ENCODE results near the gene RPS6KC1. TPM values are rescaled to one million over a fixed set of nuclear protein-coding genes. Genes with fewer than 3 reads are reported as not detected.

The RPS6KC1 gene
- total and polyA plus RNA-seq, 9 of the 15 experiments (the other 6 are each of a cell fraction or from before 2014, with no cell fraction given): 4.3 to 34.6 (median 20.9) TPM

DNA sequence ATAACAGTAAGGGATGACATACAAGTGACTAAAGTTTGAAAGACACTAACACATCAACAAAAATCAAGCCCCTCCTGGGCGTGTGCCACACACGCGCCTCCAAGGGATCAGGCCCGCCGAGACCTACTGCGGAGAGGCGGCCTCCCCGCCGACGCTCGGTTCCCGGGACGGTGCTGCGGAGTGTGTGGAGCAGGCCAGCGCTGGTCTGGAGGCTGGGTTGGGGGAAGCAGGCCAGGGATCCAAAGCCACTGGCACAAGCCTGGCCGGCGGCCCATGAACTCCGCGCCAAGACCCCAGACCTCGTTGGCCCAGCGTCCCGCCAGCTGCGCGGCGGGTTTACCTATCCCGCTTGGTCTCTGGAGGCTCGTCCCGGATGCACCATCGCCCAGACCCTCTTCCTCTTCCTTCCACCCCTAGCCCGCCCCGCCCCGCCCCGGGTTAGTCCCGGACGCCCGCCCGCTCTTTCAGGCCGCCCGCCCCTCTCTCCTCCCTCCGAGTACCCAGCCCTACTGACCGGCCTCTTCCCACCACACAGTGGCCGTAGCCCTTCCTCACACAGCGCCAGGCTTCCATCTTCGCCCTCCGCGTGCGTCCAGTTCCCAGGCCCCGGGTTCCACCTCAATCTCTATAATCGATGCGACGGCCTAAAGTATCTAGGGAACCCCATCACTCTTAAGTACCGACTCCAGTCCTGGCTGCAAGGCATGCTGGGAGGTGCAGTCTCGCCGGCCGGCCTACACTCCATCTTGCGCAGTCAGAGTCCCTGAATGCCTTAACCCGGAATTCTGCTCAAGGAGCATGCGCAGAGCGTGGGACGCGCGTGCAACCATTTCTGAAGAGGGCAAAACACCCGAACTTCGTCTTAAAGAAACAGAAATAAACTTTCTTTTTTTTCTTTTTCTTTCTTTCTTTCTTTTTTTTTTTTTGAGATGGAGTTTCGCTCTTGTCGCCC is 35.7 kb upstream of the RPS6KC1 start, which contains the start of gene ANGEL2 (continued):
- TF ChIP-seq SAP30 (IDR thresholded peaks at IDR 0.05; ENCODE audit: borderline replicate concordance, insufficient read depth, low read depth, low read length, poor library complexity, severe bottlenecking) (peak; percentile 58), TARDBP (IDR thresholded peaks at IDR 0.05) (no peak), MBD1 (CRISPR knock-in tag; IDR thresholded peaks at IDR 0.05) (no peak), TEAD2 (tag; IDR thresholded peaks at IDR 0.05) (no peak), ZNF511 (CRISPR knock-in tag; IDR thresholded peaks at IDR 0.05) (peak; percentile 91), KDM4B (IDR thresholded peaks at IDR 0.05; ENCODE audit: borderline replicate concordance in 2 of 2, low read depth in 1 of 2) (peak in 1 of 2 experiments; percentile 64; a peak in 1 of 4 replicates), KAT8 (IDR thresholded peaks at IDR 0.05; ENCODE audit: low read depth) (no peak), ZKSCAN1 (IDR thresholded peaks at IDR 0.05; ENCODE audit: low read depth, low read length) (peak; percentile 47; the same call in 1 of the 2 replicates), PTRF (tag; IDR thresholded peaks at IDR 0.05) (no peak), POLR3A (IDR thresholded peaks at IDR 0.05; ENCODE audit: borderline replicate concordance, extremely low read depth, insufficient read depth, insufficient read length) (no peak), PHF20 (IDR thresholded peaks at IDR 0.05; ENCODE audit: partially characterized antibody) (peak; percentile 72), CAMTA2 (CRISPR knock-in tag; conservative IDR thresholded peaks at IDR 0.05) (no peak), E2F1 (CRISPR knock-in tag; IDR thresholded peaks at IDR 0.05) (no peak), SMAD2 (IDR thresholded peaks at IDR 0.05; ENCODE audit: low read depth, low read length) (no peak), ASH1L (IDR thresholded peaks at IDR 0.05; ENCODE audit: borderline replicate concordance, low read depth, partially characterized antibody) (peak; percentile 53), NR3C1 (CRISPR knock-in tag; IDR thresholded peaks at IDR 0.05) (no peak), IRF2 (CRISPR knock-in tag; IDR thresholded peaks at IDR 0.05) (no peak), FOXJ3 (CRISPR knock-in tag; IDR thresholded peaks at IDR 0.05) (no peak), POLR2G (IDR thresholded peaks at IDR 0.05; ENCODE audit: low read depth, low read length) (peak; percentile 86)
- TF ChIP-seq, protein P1, sequence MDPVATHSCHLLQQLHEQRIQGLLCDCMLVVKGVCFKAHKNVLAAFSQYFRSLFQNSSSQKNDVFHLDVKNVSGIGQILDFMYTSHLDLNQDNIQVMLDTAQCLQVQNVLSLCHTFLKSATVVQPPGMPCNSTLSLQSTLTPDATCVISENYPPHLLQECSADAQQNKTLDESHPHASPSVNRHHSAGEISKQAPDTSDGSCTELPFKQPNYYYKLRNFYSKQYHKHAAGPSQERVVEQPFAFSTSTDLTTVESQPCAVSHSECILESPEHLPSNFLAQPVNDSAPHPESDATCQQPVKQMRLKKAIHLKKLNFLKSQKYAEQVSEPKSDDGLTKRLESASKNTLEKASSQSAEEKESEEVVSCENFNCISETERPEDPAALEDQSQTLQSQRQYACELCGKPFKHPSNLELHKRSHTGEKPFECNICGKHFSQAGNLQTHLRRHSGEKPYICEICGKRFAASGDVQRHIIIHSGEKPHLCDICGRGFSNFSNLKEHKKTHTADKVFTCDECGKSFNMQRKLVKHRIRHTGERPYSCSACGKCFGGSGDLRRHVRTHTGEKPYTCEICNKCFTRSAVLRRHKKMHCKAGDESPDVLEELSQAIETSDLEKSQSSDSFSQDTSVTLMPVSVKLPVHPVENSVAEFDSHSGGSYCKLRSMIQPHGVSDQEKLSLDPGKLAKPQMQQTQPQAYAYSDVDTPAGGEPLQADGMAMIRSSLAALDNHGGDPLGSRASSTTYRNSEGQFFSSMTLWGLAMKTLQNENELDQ (CRISPR knock-in tag; IDR thresholded peaks at IDR 0.05; ENCODE audit: borderline replicate concordance): no peak

All from K562 (cell line).